HepG2 (cell line): ENCODE data around the gene ETFA. TPM values are rescaled to one million over a fixed set of nuclear protein-coding genes. Genes with fewer than 3 reads are reported as not detected.

Experiments used
- AGO1 ChIP-seq: fragments of 200-400 bp; formaldehyde crosslinking; IDR thresholded peaks from 2 replicates; pipeline ENCODE4 v1.6.1; 2017; ENCODE audit warnings: mild to moderate bottlenecking, low read depth, low read length, moderate library complexity; ENCODE audit not compliant: poor library complexity, severe bottlenecking
- FOXM1 ChIP-seq: sonication (generic); formaldehyde crosslinking; IDR thresholded peaks from 2 replicates; pipeline ENCODE4 v1.5.0; 2020; ENCODE audit warnings: missing genetic modification reagents
- GATAD2A ChIP-seq: IDR thresholded peaks from 2 replicates; pipeline ENCODE4 v1.6.1; 2016
- GFI1 ChIP-seq: sonication (generic); formaldehyde crosslinking; IDR thresholded peaks from 2 replicates; pipeline ENCODE4 v1.5.0; 2020; ENCODE audit warnings: missing genetic modification reagents, mild to moderate bottlenecking, borderline replicate concordance
- MAZ ChIP-seq, 2 experiments: sonication (generic) in 1 of 2; formaldehyde crosslinking in 1 of 2; IDR thresholded peaks; 2 replicates each; pipeline versions ENCODE4 v1.5.0 to v1.6.1; 2012 to 2020; ENCODE audit warnings: low read depth in 2 of 2, mild to moderate bottlenecking in 2 of 2, borderline replicate concordance in 1 of 2, improper control_type of control experiment in 1 of 2, low read length in 1 of 2, missing genetic modification reagents in 1 of 2, moderate library complexity in 1 of 2
- NFE2 ChIP-seq: sonication (generic); formaldehyde crosslinking; IDR thresholded peaks from 2 replicates; pipeline ENCODE4 v1.4.0; 2020; ENCODE audit warnings: missing genetic modification reagents
- NR2C2 ChIP-seq: sonication (generic); formaldehyde crosslinking; IDR thresholded peaks from 2 replicates; pipeline ENCODE4 v1.4.0; 2020; ENCODE audit warnings: missing genetic modification reagents, mild to moderate bottlenecking, moderate library complexity, borderline replicate concordance
- REL ChIP-seq: sonication (generic); formaldehyde crosslinking; conservative IDR thresholded peaks from 2 replicates; pipeline ENCODE4 v1.8.0; 2022; ENCODE audit warnings: mild to moderate bottlenecking, missing genetic modification reagents, moderate library complexity
- REST ChIP-seq, 2 experiments: IDR thresholded peaks; 2 replicates each; pipeline ENCODE4 v1.6.1; 2011 to 2012; ENCODE audit warnings: low read length in 2 of 2, borderline replicate concordance in 1 of 2, low read depth in 1 of 2, mild to moderate bottlenecking in 1 of 2, moderate library complexity in 1 of 2
- RNF2 ChIP-seq: fragments of 450-650 bp; conservative IDR thresholded peaks from 2 replicates; pipeline ENCODE4 v1.6.1; 2016; ENCODE audit warnings: low read depth
- SALL1 ChIP-seq: sonication (generic); formaldehyde crosslinking; IDR thresholded peaks from 2 replicates; pipeline ENCODE4 v1.8.0; 2022; ENCODE audit warnings: mild to moderate bottlenecking, missing genetic modification reagents
- SNAPC2 ChIP-seq: sonication (generic); formaldehyde crosslinking; IDR thresholded peaks from 2 replicates; pipeline ENCODE4 v1.8.1; 2022; ENCODE audit warnings: mild to moderate bottlenecking, missing genetic modification reagents
- TBX2 ChIP-seq: sonication (generic); formaldehyde crosslinking; IDR thresholded peaks from 2 replicates; pipeline ENCODE4 v1.5.0; 2020; ENCODE audit warnings: missing genetic modification reagents, mild to moderate bottlenecking, borderline replicate concordance
- ZBTB21 ChIP-seq: sonication (generic); formaldehyde crosslinking; IDR thresholded peaks from 2 replicates; pipeline ENCODE4 v1.4.0; 2020; ENCODE audit warnings: missing genetic modification reagents
- ZBTB37 ChIP-seq: sonication (generic); formaldehyde crosslinking; IDR thresholded peaks from 2 replicates; pipeline ENCODE4 v1.4.0; 2020; ENCODE audit warnings: mild to moderate bottlenecking, missing genetic modification reagents
- ZC3H4 ChIP-seq: sonication (generic); formaldehyde crosslinking; IDR thresholded peaks from 2 replicates; pipeline ENCODE4 v1.4.0; 2020; ENCODE audit warnings: missing genetic modification reagents, borderline replicate concordance
- ZMYM4 ChIP-seq: sonication (generic); formaldehyde crosslinking; IDR thresholded peaks from 2 replicates; pipeline ENCODE4 v1.8.1; 2023; ENCODE audit warnings: mild to moderate bottlenecking, missing genetic modification reagents
- ZNF160 ChIP-seq: sonication (generic); formaldehyde crosslinking; IDR thresholded peaks from 2 replicates; pipeline ENCODE4 v1.8.0; 2022; ENCODE audit warnings: mild to moderate bottlenecking, inconsistent platforms, missing genetic modification reagents
- ZNF333 ChIP-seq: sonication (generic); formaldehyde crosslinking; IDR thresholded peaks from 2 replicates; pipeline ENCODE4 v1.4.0; 2020; ENCODE audit warnings: mild to moderate bottlenecking, missing genetic modification reagents, borderline replicate concordance
- ZNF484 ChIP-seq: sonication (generic); formaldehyde crosslinking; IDR thresholded peaks from 2 replicates; pipeline ENCODE4 v1.5.1; 2020; ENCODE audit warnings: mild to moderate bottlenecking, low read depth, missing genetic modification reagents, borderline replicate concordance
- ZNF501 ChIP-seq: sonication (generic); formaldehyde crosslinking; IDR thresholded peaks from 2 replicates; pipeline ENCODE4 v1.5.1; 2020; ENCODE audit warnings: mild to moderate bottlenecking, moderate library complexity, missing genetic modification reagents
- ZNF547 ChIP-seq: sonication (generic); formaldehyde crosslinking; IDR thresholded peaks from 2 replicates; pipeline ENCODE4 v1.5.1; 2020; ENCODE audit warnings: mild to moderate bottlenecking, missing genetic modification reagents
- ZNF672 ChIP-seq: sonication (generic); formaldehyde crosslinking; IDR thresholded peaks from 2 replicates; pipeline ENCODE4 v1.8.1; 2022; ENCODE audit warnings: missing genetic modification reagents
- ZNF766 ChIP-seq: sonication (generic); formaldehyde crosslinking; IDR thresholded peaks from 2 replicates; pipeline ENCODE4 v1.5.0; 2020; ENCODE audit warnings: missing genetic modification reagents, borderline replicate concordance
- ZNF776 ChIP-seq: sonication (generic); formaldehyde crosslinking; IDR thresholded peaks from 2 replicates; pipeline ENCODE4 v1.4.0; 2020; ENCODE audit warnings: mild to moderate bottlenecking, missing genetic modification reagents
- polyA plus RNA-seq, 8 experiments: library from polyadenylated mRNA; depleted of rRNA in 3 of 8; stranded (reverse) in 7 of 8; unstranded in 1 of 8; fragments of >200 nt; fragmentation: Illumina TruSeq in 4 of 8; extraction: Trizol in 4 of 8; gene quantifications; 2 replicates each; pipeline versions ENCODE4 v1.2.1 to v1.2.3, GENCODE V29; 2011 to 2016; ENCODE audit warnings: low read depth in 4 of 8, missing spikeins in 1 of 8, mixed read lengths in 1 of 8; ENCODE audit not compliant: insufficient read depth in 1 of 8
- total RNA-seq, 5 experiments: library from RNA; depleted of rRNA; stranded (reverse); fragments of >200 nt; fragmentation: Illumina TruSeq; extraction: Trizol; gene quantifications; 2 replicates each; pipeline ENCODE4 v1.2.3, GENCODE V29; 2016; ENCODE audit warnings: low read depth in 1 of 5

ETFA gene
- total and polyA plus RNA-seq, 2 of the 13 experiments (the other 11 are each of a cell fraction or from before 2014, with no cell fraction given): 291 to 396 TPM

GRCh38 chr15:76345880-76346668 lies 34.8 kb upstream of the ETFA start (continued):
- 0 out of 2 replicates have a peak, but pooled peaks have one; percentile 17 for TF ChIP-seq NR2C2 (CRISPR knock-in tag)
- no peak for TF ChIP-seq REL (CRISPR knock-in tag)
- TF ChIP-seq SNAPC2 (CRISPR knock-in tag): peak; percentile 45; the same call in 1 of the 2 replicates
- TF ChIP-seq GATAD2A (CRISPR knock-in tag): peak; percentile 12; the same call in 1 of the 2 replicates
- no peak for TF ChIP-seq ZBTB37
- no peak for TF ChIP-seq ZBTB21
- TF ChIP-seq TBX2 (CRISPR knock-in tag): peak; percentile 13; the same call in 1 of the 2 replicates
- TF ChIP-seq ZC3H4: no peak
- TF ChIP-seq NFE2 (CRISPR knock-in tag): no peak
- TF ChIP-seq ZNF766: no peak
- TF ChIP-seq RNF2: no peak
- TF ChIP-seq ZMYM4 (CRISPR knock-in tag): peak; percentile 58
- no peak for TF ChIP-seq AGO1
- TF ChIP-seq ZNF484 (CRISPR knock-in tag): no peak
- no peak for TF ChIP-seq ZNF160 (CRISPR knock-in tag)
- no peak; the same call in 1 of the 2 replicates for TF ChIP-seq GFI1 (CRISPR knock-in tag)
- TF ChIP-seq ZNF776 (CRISPR knock-in tag): no peak
- peak; percentile 58; the same call in 1 of the 2 replicates for TF ChIP-seq MAZ (IDR thresholded peaks at IDR 0.05; ENCODE audit: borderline replicate concordance, low read depth, low read length)
- no peak; the same call in 1 of the 2 replicates for TF ChIP-seq MAZ (CRISPR knock-in tag; IDR thresholded peaks at IDR 0.05; ENCODE audit: low read depth)
- TF ChIP-seq ZNF672 (CRISPR knock-in tag): no peak
- TF ChIP-seq ZNF501: peak; percentile 42; the same call in 1 of the 2 replicates
- no peak for TF ChIP-seq FOXM1 (CRISPR knock-in tag)
- TF ChIP-seq REST (IDR thresholded peaks at IDR 0.05; ENCODE audit: borderline replicate concordance in 1 of 2, low read depth in 1 of 2, low read length in 2 of 2): no peak
- TF ChIP-seq SALL1 (CRISPR knock-in tag): no peak
- peak; percentile 56; the same call in 1 of the 2 replicates for TF ChIP-seq ZNF547 (CRISPR knock-in tag)
- peak; percentile 37; the same call in 1 of the 2 replicates for TF ChIP-seq ZNF333 (CRISPR knock-in tag)
